ENCODE measurements around the gene FOXE1. TPM values are rescaled to one million over a fixed set of nuclear protein-coding genes. Genes with fewer than 3 reads are reported as not detected.

The FOXE1 gene
- total and polyA plus RNA-seq, 10 of the 15 experiments (the other 5 are each of a cell fraction or from before 2014, with no cell fraction given): not detected

GRCh38 chr9:97842960-97843359 is 10.1 kb upstream of the FOXE1 start (continued):
- TF ChIP-seq E2F8 (IDR thresholded peaks at IDR 0.05; ENCODE audit: low read depth, partially characterized antibody) (no peak), CBX5 (IDR thresholded peaks at IDR 0.05; ENCODE audit: low read depth) (no peak), MYB (IDR thresholded peaks at IDR 0.05; ENCODE audit: borderline replicate concordance, low read depth, low read length) (no peak)

- in situ Hi-C loops (cut with MboI): no loop called here
- H3K79me2 ChIP-seq (ENCODE audit: control insufficient read depth, insufficient read depth, low read length): no peaks in the 10 kb centered on the region
- no peaks in the 10 kb centered on the region for H3K36me3 ChIP-seq (ENCODE audit: control insufficient read depth in 2 of 2, insufficient read depth in 2 of 2, low read length in 1 of 2)
- POLR2A ChIA-PET: no interaction called here
- SMC1A ChIA-PET (ENCODE audit: uncharacterized antibody, unreplicated experiment): interaction anchor here (0.6 to 1.7 kb wide), 2 partner anchors 22 to 107 kb away, joined by 3 to 5 read pairs; no protein-coding TSS in a partner anchor
- 17% methylated on average over 2 of the region's 2 CpGs for WGBS (ENCODE audit: insufficient coverage, insufficient replicate concordance, low lambda C conversion rate, missing lambda C conversion rate)
- no peak overlapping the region for H3K4me2 ChIP-seq (ENCODE audit: control insufficient read depth, insufficient read depth)
- FAIRE-seq: no peak
- no peak overlapping the region for H3K27ac ChIP-seq (ENCODE audit: control insufficient read depth, insufficient read depth)
- H3K4me1 ChIP-seq (ENCODE audit: control insufficient read depth, insufficient read depth, low read length): no peaks in the 10 kb centered on the region
- peaks cover 8 to 22% of the 10 kb centered on the region in 2 experiments for H3K27me3 ChIP-seq (replicated peaks in 1 of 2; ENCODE audit: control insufficient read depth in 2 of 2, insufficient read depth in 2 of 2, low read length in 1 of 2)
- intact Hi-C loops (cut with micrococcal nuclease; ENCODE audit: unreplicated experiment): no loop called here
- BruUV-seq (replicated peaks): no TSS peak
- no peak for DNase-seq (ENCODE audit: low read depth, low spot score)
- no peaks in the 10 kb centered on the region for H4K20me1 ChIP-seq (ENCODE audit: control insufficient read depth, insufficient read depth)
- no peak for ATAC-seq
- CTCF ChIA-PET: interaction anchor here (1.2 kb wide), 1 partner anchor 45 kb away, joined by 6 read pairs; no protein-coding TSS in a partner anchor
- H3K9ac ChIP-seq (ENCODE audit: control insufficient read depth, insufficient read depth, low read length): no peak overlapping the region
- no peak overlapping the region for H2AFZ ChIP-seq (ENCODE audit: control insufficient read depth, low read depth, low read length)
- no peak overlapping the region for H3K4me3 ChIP-seq
- RAD21 ChIA-PET (ENCODE audit: unreplicated experiment): no interaction called here
- H3K9me3 ChIP-seq (replicated peaks; ENCODE audit: control insufficient read depth, insufficient read depth, low read length): no peaks in the 10 kb centered on the region
- no peak for TF ChIP-seq ATF7 (IDR thresholded peaks at IDR 0.05; ENCODE audit: low read depth)
- TF ChIP-seq EED (IDR thresholded peaks at IDR 0.05; ENCODE audit: low read depth): no peak
- no peak for TF ChIP-seq RUNX3 (IDR thresholded peaks at IDR 0.05; ENCODE audit: low read length)
- TF ChIP-seq BMI1 (IDR thresholded peaks at IDR 0.05; ENCODE audit: borderline replicate concordance): no peak
- no peak for TF ChIP-seq MEF2B (IDR thresholded peaks at IDR 0.05; ENCODE audit: partially characterized antibody, poor library complexity, severe bottlenecking)
- TF ChIP-seq NFXL1 (IDR thresholded peaks at IDR 0.05; ENCODE audit: borderline replicate concordance): no peak
- TF ChIP-seq ATF2 (IDR thresholded peaks at IDR 0.05; ENCODE audit: low read length): no peak
- TF ChIP-seq RELA (IDR thresholded peaks at IDR 0.05; ENCODE audit: borderline replicate concordance, partially characterized antibody): no peak
- no peak for TF ChIP-seq BCL11A (IDR thresholded peaks at IDR 0.05; ENCODE audit: low read depth, low read length)
- TF ChIP-seq SRF (IDR thresholded peaks at IDR 0.05; ENCODE audit: low read depth in 2 of 2, low read length in 2 of 2): no peak
- TF ChIP-seq POLR2AphosphoS2 (IDR thresholded peaks at IDR 0.05; ENCODE audit: low read depth, low read length): no peak
- no peak for TF ChIP-seq CREM (IDR thresholded peaks at IDR 0.05; ENCODE audit: low read depth)
- no peak for TF ChIP-seq NRF1 (conservative IDR thresholded peaks at IDR 0.05; ENCODE audit: low read depth, low read length)
- no peak for TF ChIP-seq E4F1 (IDR thresholded peaks at IDR 0.05; ENCODE audit: borderline replicate concordance, partially characterized antibody)
- no peak for TF ChIP-seq TCF7 (IDR thresholded peaks at IDR 0.05; ENCODE audit: borderline replicate concordance)
- TF ChIP-seq JUND (IDR thresholded peaks at IDR 0.05; ENCODE audit: low read depth, low read length): no peak
Measured at GRCh38 chr9:97845130-97845529, 7.9 kb upstream of the FOXE1 start.
